Measurements from ENCODE around the gene TMEM132C.

The TMEM132C gene

DNA sequence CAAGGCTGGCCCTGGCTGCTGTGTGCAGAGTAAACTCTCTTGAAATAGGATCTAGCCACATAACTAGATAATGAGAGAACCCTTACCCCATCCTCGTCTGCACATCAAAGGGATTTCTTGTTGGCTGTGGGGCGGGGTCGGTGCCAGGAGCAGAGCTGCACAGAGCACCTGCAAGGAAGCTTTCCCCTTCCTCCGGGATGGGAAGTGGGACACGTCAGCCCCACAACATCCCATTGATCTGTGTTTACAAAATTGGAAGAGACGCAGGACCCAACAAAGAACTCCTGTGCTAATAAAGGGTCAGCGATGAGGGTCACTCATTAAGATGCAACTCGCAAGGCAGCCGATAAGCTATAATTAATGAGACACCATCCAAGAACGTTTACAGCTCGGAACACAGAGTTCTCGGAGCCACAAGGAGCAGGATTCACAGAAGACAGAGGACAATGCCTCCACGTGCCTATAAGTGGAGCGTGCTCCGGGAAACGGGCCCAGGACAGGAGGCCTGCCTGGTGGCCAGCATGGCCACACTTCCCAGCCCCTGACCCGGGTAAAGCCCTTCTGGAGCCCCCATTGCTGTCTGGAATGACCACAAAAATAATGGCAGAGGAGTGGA lies 385.3 kb downstream of the TMEM132C start:
- Histone ChIP-seq H3K27me3 (ENCODE audit: control insufficient read depth in 5 of 5, insufficient read depth in 4 of 5, low read length in 5 of 5) (no peaks in the 10 kb centered on the region), H3K36me3 (ENCODE audit: control insufficient read depth in 5 of 5, insufficient read depth in 5 of 5, low read length in 5 of 5) (no peaks in the 10 kb centered on the region)

DNA sequence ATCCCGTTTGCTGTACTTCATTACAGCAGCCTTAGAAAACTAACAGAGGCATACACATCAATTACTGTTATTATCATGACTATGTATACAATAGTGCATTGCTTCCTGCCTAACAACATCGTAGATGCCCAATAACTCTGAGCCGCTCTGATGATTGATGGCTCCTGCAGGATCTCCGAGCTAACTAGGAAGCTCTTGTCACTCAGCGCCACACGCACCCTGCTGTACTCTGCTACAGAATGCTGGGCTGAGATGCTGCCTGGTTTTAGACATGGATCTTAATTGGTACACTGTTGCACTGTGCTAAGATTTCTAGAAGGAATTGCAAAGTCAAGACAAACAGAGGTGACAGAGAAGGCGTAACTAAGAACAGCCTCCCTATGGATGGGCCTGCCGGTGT lies 387.5 kb downstream of the TMEM132C start:
- H3K9ac ChIP-seq (ENCODE audit: low read length in 5 of 5) = no peak overlapping the region
- H3K27me3 ChIP-seq (ENCODE audit: control insufficient read depth in 5 of 5, insufficient read depth in 4 of 5, low read length in 5 of 5) = no peaks in the 10 kb centered on the region
- no peak overlapping the region for H3K4me3 ChIP-seq (ENCODE audit: low read depth in 1 of 5, low read length in 5 of 5)
- H3K9me3 ChIP-seq (ENCODE audit: control insufficient read depth in 5 of 5, low read length in 5 of 5) = no peaks in the 10 kb centered on the region
- H3K36me3 ChIP-seq (ENCODE audit: control insufficient read depth in 5 of 5, insufficient read depth in 5 of 5, low read length in 5 of 5) = no peaks in the 10 kb centered on the region
- H3K27ac ChIP-seq (ENCODE audit: low read depth, low read length) = no peak overlapping the region
- peaks cover 0 to 5% (median 3%) of the 10 kb centered on the region in 5 donors for H3K4me1 ChIP-seq (ENCODE audit: control insufficient read depth in 5 of 5, insufficient read depth in 5 of 5, low read length in 5 of 5)

More for the DNA sequence above, 385.3 kb downstream of the TMEM132C start:
- Histone ChIP-seq H3K9me3 (ENCODE audit: control insufficient read depth in 5 of 5, low read length in 5 of 5) (peaks cover 0 to 6% (median 5%) of the 10 kb centered on the region in 5 donors), H3K4me3 (ENCODE audit: low read depth in 1 of 5, low read length in 5 of 5) (no peak overlapping the region), H3K27ac (ENCODE audit: low read depth, low read length) (no peak overlapping the region), H3K4me1 (ENCODE audit: control insufficient read depth in 5 of 5, insufficient read depth in 5 of 5, low read length in 5 of 5) (peaks cover 0 to 7% (median 3%) of the 10 kb centered on the region in 5 donors), H3K9ac (ENCODE audit: low read length in 5 of 5) (no peak overlapping the region)

DNA sequence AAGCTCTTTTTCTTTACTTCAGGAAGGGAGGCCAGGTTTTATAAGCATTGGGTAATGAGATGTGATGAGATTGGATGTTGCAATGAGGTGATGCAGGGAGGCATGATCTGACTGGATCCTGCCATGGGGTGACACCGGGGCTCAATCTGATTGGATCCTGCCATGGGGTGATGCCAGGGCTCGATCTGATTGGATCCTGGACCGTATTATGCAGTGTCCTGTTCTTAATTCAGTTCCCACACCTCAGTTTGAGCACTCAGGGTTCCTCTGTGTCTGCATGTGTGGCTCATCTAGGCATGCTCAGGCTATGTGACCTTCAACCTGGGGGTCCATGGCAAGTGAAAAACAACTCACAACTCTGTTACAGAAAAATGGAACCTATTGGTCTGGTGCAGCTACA lies 390.4 kb downstream of the TMEM132C start:
- H3K27me3 ChIP-seq (ENCODE audit: control insufficient read depth in 5 of 5, insufficient read depth in 4 of 5, low read length in 5 of 5) = no peaks in the 10 kb centered on the region
- H3K9ac ChIP-seq (ENCODE audit: low read length in 5 of 5) = no peak overlapping the region
- no peaks in the 10 kb centered on the region for H3K36me3 ChIP-seq (ENCODE audit: control insufficient read depth in 5 of 5, insufficient read depth in 5 of 5, low read length in 5 of 5)
- no peaks in the 10 kb centered on the region for H3K9me3 ChIP-seq (ENCODE audit: control insufficient read depth in 5 of 5, low read length in 5 of 5)
- no peak overlapping the region for H3K27ac ChIP-seq (ENCODE audit: low read depth, low read length)
- H3K4me1 ChIP-seq (ENCODE audit: control insufficient read depth in 5 of 5, insufficient read depth in 5 of 5, low read length in 5 of 5) = peaks cover 0 to 4% (median 0%) of the 10 kb centered on the region in 5 donors
- H3K4me3 ChIP-seq (ENCODE audit: low read depth in 1 of 5, low read length in 5 of 5) = no peak overlapping the region

DNA sequence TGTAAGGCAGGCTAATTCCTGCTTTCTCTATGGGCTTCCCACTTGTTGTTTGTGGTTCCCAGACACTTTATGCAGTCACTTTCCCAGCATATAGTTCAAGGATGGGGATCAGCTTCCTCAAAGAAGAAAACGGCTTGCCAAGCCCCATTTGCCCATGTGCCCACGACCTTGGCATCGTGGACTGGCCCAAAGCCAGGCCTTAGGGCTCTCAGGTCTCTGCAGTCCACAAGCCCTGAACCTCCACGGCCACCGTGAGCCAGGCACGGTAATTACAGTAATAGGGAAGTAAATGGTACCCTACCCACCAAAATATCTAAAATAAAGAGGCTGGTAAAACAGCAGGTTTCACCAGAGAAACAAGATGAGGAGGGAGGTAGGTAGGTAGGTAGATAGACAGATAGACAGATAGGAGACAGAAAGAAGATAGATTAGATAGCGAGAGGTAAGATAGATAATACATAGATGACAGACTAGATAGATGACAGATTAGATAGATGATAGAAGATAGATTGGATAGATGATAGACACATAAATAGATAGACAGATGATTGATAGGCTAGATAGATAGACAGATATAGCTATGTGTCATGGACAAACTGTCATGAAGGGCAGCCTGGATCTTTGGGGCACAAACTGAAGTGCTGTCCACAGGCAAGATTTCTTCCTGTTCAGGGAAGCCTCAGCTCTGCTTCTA lies 393.7 kb downstream of the TMEM132C start:
- Histone ChIP-seq H3K27me3 (ENCODE audit: control insufficient read depth in 5 of 5, insufficient read depth in 4 of 5, low read length in 5 of 5) (no peaks in the 10 kb centered on the region), H3K9ac (ENCODE audit: low read length in 5 of 5) (no peak overlapping the region), H3K4me1 (ENCODE audit: control insufficient read depth in 5 of 5, insufficient read depth in 5 of 5, low read length in 5 of 5) (peaks cover 0 to 6% (median 0%) of the 10 kb centered on the region in 5 donors), H3K9me3 (ENCODE audit: control insufficient read depth in 5 of 5, low read length in 5 of 5) (peaks cover 0 to 3% (median 0%) of the 10 kb centered on the region in 5 donors), H3K36me3 (ENCODE audit: control insufficient read depth in 5 of 5, insufficient read depth in 5 of 5, low read length in 5 of 5) (peaks cover 0 to 7% (median 5%) of the 10 kb centered on the region in 5 donors), H3K4me3 (ENCODE audit: low read depth in 1 of 5, low read length in 5 of 5) (no peak overlapping the region), H3K27ac (ENCODE audit: low read depth, low read length) (no peak overlapping the region)

DNA sequence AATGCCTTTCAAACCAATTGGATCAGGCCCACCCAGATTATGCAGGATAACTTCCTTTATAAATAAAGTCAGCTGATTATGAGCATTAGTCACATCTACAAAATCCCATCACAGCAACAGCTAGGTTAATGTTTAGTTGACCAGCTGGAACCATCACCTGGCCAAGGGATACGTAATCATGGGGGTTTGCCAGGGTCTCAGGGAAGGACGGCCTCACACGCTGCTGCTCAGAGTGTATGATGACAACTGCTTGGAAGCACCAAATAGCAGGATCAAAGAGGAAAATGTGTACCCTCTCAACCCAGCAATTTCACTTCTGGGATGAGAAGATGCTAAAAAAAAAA lies 394.2 kb downstream of the TMEM132C start:
- Histone ChIP-seq H3K9me3 (ENCODE audit: control insufficient read depth in 5 of 5, low read length in 5 of 5) (peaks cover 0 to 9% (median 4%) of the 10 kb centered on the region in 5 donors), H3K36me3 (ENCODE audit: control insufficient read depth in 5 of 5, insufficient read depth in 5 of 5, low read length in 5 of 5) (peaks cover 0 to 7% (median 5%) of the 10 kb centered on the region in 5 donors), H3K27me3 (ENCODE audit: control insufficient read depth in 5 of 5, insufficient read depth in 4 of 5, low read length in 5 of 5) (no peaks in the 10 kb centered on the region), H3K4me3 (ENCODE audit: low read depth in 1 of 5, low read length in 5 of 5) (no peak overlapping the region), H3K9ac (ENCODE audit: low read length in 5 of 5) (no peak overlapping the region), H3K4me1 (ENCODE audit: control insufficient read depth in 5 of 5, insufficient read depth in 5 of 5, low read length in 5 of 5) (peaks cover 0 to 6% (median 0%) of the 10 kb centered on the region in 5 donors), H3K27ac (ENCODE audit: low read depth, low read length) (no peak overlapping the region)

DNA sequence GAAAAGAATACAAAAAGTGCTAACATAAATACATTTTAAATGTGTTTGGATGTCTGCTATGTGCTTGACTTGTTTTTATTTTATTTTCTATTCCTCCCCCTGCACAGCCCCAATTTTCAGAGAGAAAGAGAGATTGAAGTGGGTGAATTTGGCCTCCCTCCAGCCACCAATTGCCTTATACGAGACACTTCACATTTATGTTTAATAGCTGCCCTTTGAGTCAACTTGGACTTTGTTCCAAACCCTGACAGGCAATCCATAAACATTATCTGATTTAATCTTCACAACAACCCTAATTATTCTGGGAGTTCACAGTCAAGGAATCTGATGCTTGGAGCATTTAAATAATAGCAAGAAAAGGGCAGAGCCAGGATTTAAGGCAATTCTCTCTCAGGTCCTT lies 395.1 kb downstream of the TMEM132C start:
- peaks cover 0 to 9% (median 4%) of the 10 kb centered on the region in 5 donors for H3K9me3 ChIP-seq (ENCODE audit: control insufficient read depth in 5 of 5, low read length in 5 of 5)
- H3K36me3 ChIP-seq (ENCODE audit: control insufficient read depth in 5 of 5, insufficient read depth in 5 of 5, low read length in 5 of 5) = peaks cover 0 to 7% (median 5%) of the 10 kb centered on the region in 5 donors
- no peak overlapping the region for H3K4me3 ChIP-seq (ENCODE audit: low read depth in 1 of 5, low read length in 5 of 5)
- H3K9ac ChIP-seq (ENCODE audit: low read length in 5 of 5) = no peak overlapping the region
- H3K4me1 ChIP-seq (ENCODE audit: control insufficient read depth in 5 of 5, insufficient read depth in 5 of 5, low read length in 5 of 5) = peaks cover 0 to 6% (median 0%) of the 10 kb centered on the region in 5 donors
- H3K27ac ChIP-seq (ENCODE audit: low read depth, low read length) = no peak overlapping the region
- no peaks in the 10 kb centered on the region for H3K27me3 ChIP-seq (ENCODE audit: control insufficient read depth in 5 of 5, insufficient read depth in 4 of 5, low read length in 5 of 5)

DNA sequence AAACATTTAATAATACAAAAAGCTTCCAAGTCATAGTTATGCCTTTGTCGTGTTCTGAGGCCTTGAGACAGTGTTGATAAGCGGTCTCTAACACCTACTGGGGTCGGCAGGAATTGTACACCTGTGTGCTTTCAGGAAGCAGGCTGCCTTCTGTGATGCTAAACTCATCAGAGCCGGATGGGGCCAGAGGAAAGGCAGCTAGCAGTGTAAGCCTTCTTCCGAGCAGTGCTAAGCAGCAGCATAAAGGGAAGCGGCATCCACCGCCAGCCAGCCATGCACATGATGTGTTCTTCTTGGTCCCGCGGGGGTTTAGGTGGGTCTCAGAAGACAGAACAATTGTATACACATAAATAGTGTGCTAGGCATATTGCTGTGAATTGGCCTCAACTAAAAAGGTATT lies 397.5 kb downstream of the TMEM132C start:
- Histone ChIP-seq H3K36me3 (ENCODE audit: control insufficient read depth in 5 of 5, insufficient read depth in 5 of 5, low read length in 5 of 5) (peaks cover 0 to 10% (median 7%) of the 10 kb centered on the region in 5 donors), H3K27me3 (ENCODE audit: control insufficient read depth in 5 of 5, insufficient read depth in 4 of 5, low read length in 5 of 5) (no peaks in the 10 kb centered on the region), H3K27ac (ENCODE audit: low read depth, low read length) (no peak overlapping the region), H3K9me3 (ENCODE audit: control insufficient read depth in 5 of 5, low read length in 5 of 5) (peaks cover 0 to 9% (median 4%) of the 10 kb centered on the region in 5 donors), H3K4me1 (ENCODE audit: control insufficient read depth in 5 of 5, insufficient read depth in 5 of 5, low read length in 5 of 5) (peaks cover 0 to 6% (median 0%) of the 10 kb centered on the region in 5 donors), H3K9ac (ENCODE audit: low read length in 5 of 5) (no peak overlapping the region), H3K4me3 (ENCODE audit: low read depth in 1 of 5, low read length in 5 of 5) (no peak overlapping the region)

DNA sequence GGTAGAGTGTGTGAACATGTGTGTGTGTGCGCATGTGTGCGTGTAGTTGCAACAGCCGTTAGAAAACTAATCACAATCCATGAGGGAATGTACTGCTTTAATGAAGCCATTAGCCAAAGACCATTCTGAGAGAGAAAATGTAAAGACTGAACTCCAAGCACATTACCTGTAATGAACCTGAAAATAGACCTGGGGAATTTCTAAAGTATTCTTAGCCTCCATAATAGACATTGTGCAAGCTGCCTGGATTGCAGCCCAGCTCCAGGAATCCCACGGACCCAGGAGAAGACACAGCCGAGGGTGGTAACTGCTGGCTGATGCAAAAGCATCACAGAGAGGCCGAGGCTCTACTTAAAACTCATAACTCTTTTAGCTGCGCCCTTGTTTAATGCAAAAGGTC lies 400.2 kb downstream of the TMEM132C start:
- H3K9me3 ChIP-seq (ENCODE audit: control insufficient read depth in 5 of 5, low read length in 5 of 5) = peaks cover 0 to 9% (median 4%) of the 10 kb centered on the region in 5 donors
- H3K9ac ChIP-seq (ENCODE audit: low read length in 5 of 5) = no peak overlapping the region
- peaks cover 7 to 21% (median 19%) of the 10 kb centered on the region in 5 donors for H3K36me3 ChIP-seq (ENCODE audit: control insufficient read depth in 5 of 5, insufficient read depth in 5 of 5, low read length in 5 of 5)
- peaks cover 0 to 4% (median 0%) of the 10 kb centered on the region in 5 donors for H3K4me1 ChIP-seq (ENCODE audit: control insufficient read depth in 5 of 5, insufficient read depth in 5 of 5, low read length in 5 of 5)
- H3K4me3 ChIP-seq (ENCODE audit: low read depth in 1 of 5, low read length in 5 of 5) = no peak overlapping the region
- no peaks in the 10 kb centered on the region for H3K27me3 ChIP-seq (ENCODE audit: control insufficient read depth in 5 of 5, insufficient read depth in 4 of 5, low read length in 5 of 5)
- no peak overlapping the region for H3K27ac ChIP-seq (ENCODE audit: low read depth, low read length)

DNA sequence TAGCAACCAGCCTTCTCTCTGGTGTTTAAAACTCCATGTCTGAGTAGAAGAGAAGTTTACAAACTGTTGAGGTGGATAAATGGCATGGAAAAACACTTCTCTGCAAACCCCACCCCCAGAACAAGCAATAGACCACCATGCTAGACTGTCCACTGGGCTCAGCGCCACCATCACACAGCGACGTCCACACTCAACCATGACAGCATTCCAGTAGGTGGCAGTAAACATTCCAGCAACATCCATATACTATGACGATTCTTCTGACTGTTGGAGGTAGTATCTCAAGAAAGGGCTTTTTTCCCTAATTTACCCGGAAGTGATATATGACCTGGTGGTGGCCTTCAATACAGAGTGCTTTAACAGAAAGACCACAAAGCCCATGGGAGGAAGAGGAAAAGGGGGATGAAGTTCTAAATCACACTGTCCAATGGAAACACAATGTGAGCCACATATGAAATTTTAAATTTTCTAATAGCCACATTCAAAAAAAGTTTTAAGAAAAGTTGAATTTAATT lies 404.6 kb downstream of the TMEM132C start:
- H3K4me3 ChIP-seq (ENCODE audit: low read depth in 1 of 5, low read length in 5 of 5) = no peak overlapping the region
- H3K27me3 ChIP-seq (ENCODE audit: control insufficient read depth in 5 of 5, insufficient read depth in 4 of 5, low read length in 5 of 5) = no peaks in the 10 kb centered on the region
- no peak overlapping the region for H3K27ac ChIP-seq (ENCODE audit: low read depth, low read length)
- H3K9me3 ChIP-seq (ENCODE audit: control insufficient read depth in 5 of 5, low read length in 5 of 5) = no peaks in the 10 kb centered on the region
- H3K4me1 ChIP-seq (ENCODE audit: control insufficient read depth in 5 of 5, insufficient read depth in 5 of 5, low read length in 5 of 5) = no peaks in the 10 kb centered on the region
- no peak overlapping the region for H3K9ac ChIP-seq (ENCODE audit: low read length in 5 of 5)
- peaks cover 0 to 19% (median 14%) of the 10 kb centered on the region in 5 donors for H3K36me3 ChIP-seq (ENCODE audit: control insufficient read depth in 5 of 5, insufficient read depth in 5 of 5, low read length in 5 of 5)

DNA sequence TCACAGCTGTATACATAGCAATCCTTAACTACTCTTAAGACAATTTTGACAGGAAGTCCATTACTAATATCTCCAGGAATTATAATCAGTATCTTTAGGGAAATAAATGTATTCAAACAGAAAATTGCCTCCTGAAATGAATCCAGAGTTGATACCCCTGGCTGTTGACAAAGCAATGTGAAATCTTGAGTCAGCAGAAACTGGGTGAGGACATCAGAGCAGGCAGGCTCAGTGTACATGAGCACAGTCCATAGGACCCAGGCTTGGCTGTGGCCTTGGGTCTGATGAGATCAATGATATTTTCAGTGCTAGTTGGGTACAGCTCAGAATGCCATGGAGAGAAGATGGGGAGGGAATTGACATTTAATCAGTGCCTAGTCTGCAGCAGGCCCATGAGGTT lies 405.5 kb downstream of the TMEM132C start:
- Histone ChIP-seq H3K27me3 (ENCODE audit: control insufficient read depth in 5 of 5, insufficient read depth in 4 of 5, low read length in 5 of 5) (no peaks in the 10 kb centered on the region), H3K36me3 (ENCODE audit: control insufficient read depth in 5 of 5, insufficient read depth in 5 of 5, low read length in 5 of 5) (peaks cover 0 to 20% (median 19%) of the 10 kb centered on the region in 5 donors), H3K9ac (ENCODE audit: low read length in 5 of 5) (no peak overlapping the region), H3K4me3 (ENCODE audit: low read depth in 1 of 5, low read length in 5 of 5) (no peak overlapping the region), H3K27ac (ENCODE audit: low read depth, low read length) (no peak overlapping the region), H3K9me3 (ENCODE audit: control insufficient read depth in 5 of 5, low read length in 5 of 5) (no peaks in the 10 kb centered on the region), H3K4me1 (ENCODE audit: control insufficient read depth in 5 of 5, insufficient read depth in 5 of 5, low read length in 5 of 5) (no peaks in the 10 kb centered on the region)
